Spleen (tissue), 11 donors: ENCODE results near the gene HEATR1. TPM values are rescaled to one million over a fixed set of nuclear protein-coding genes. Genes with fewer than 3 reads are reported as not detected.

ENCODE experiments used
- DNase-seq: peaks from one replicate; pipeline ENCODE4 v3.0.0-alpha.2; 2020
- H3K27ac ChIP-seq, 8 donors: fragments of 200-600 bp; sonication (generic) in 7 of 8; 1 replicate in 4 of 8; 2 replicates in 4 of 8; pipeline versions ENCODE4 v1.5.0 to v1.8.0; 2016 to 2021; ENCODE audit warnings: inconsistent platforms in 4 of 8, mild to moderate bottlenecking in 4 of 8, moderate library complexity in 1 of 8
- H3K27me3 ChIP-seq, 7 donors: fragments of 200-600 bp; sonication (generic) in 6 of 7; replicated peaks in 1 of 7; 1 replicate in 4 of 7; 2 replicates in 3 of 7; pipeline versions ENCODE4 v1.5.0 to v1.8.0; 2016 to 2021; ENCODE audit warnings: inconsistent platforms in 3 of 7, mild to moderate bottlenecking in 1 of 7
- H3K36me3 ChIP-seq, 6 donors: fragments of 200-600 bp; sonication (generic) in 5 of 6; 1 replicate in 4 of 6; 2 replicates in 2 of 6; pipeline versions ENCODE4 v1.5.0 to v1.8.0; 2016 to 2021; ENCODE audit warnings: inconsistent platforms in 2 of 6
- H3K4me1 ChIP-seq, 6 donors: fragments of 200-600 bp; sonication (generic) in 5 of 6; 1 replicate in 3 of 6; 2 replicates in 3 of 6; pipeline versions ENCODE4 v1.5.0 to v1.8.0; 2016 to 2021; ENCODE audit warnings: inconsistent platforms in 3 of 6
- H3K4me3 ChIP-seq, 8 donors: fragments of 200-600 bp; sonication (generic) in 7 of 8; 1 replicate in 4 of 8; 2 replicates in 4 of 8; pipeline versions ENCODE4 v1.5.0 to v1.8.0; 2016 to 2021; ENCODE audit warnings: inconsistent platforms in 4 of 8, mild to moderate bottlenecking in 4 of 8, moderate library complexity in 2 of 8
- H3K9me3 ChIP-seq, 8 donors: fragments of 200-600 bp; sonication (generic) in 7 of 8; 1 replicate in 4 of 8; 2 replicates in 4 of 8; pipeline versions ENCODE4 v1.5.0 to v1.8.0; 2016 to 2021; ENCODE audit warnings: inconsistent platforms in 4 of 8
- CTCF ChIP-seq, 11 experiments: fragments of 200-600 bp in 7 of 11; fragments of 450-650 bp in 4 of 11; sonication (generic) in 4 of 11; IDR thresholded peaks in 8 of 11; conservative IDR thresholded peaks in 3 of 11; 1 replicate in 7 of 11; 2 replicates in 4 of 11; pipeline versions ENCODE4 v1.4.0 to v1.8.0; 2016 to 2021; ENCODE audit warnings: antibody characterized with exemption in 11 of 11, inconsistent platforms in 4 of 11, mild to moderate bottlenecking in 1 of 11
- POLR2A ChIP-seq, 3 donors: fragments of 450-650 bp; IDR thresholded peaks; one replicate each; pipeline ENCODE4 v1.5.1; 2017; ENCODE audit warnings: antibody characterized with exemption in 3 of 3, mild to moderate bottlenecking in 1 of 3
- POLR2AphosphoS5 ChIP-seq, 3 donors: sonication (generic); formaldehyde crosslinking; IDR thresholded peaks; one replicate each; pipeline ENCODE4 v1.5.1; 2017; ENCODE audit warnings: antibody characterized with exemption in 3 of 3
- WGBS, 5 donors: extraction: QIAGEN DNeasy Blood & Tissue Kit in 3 of 5; methylation state at CpG; one replicate each; pipeline versions ENCODE4 v1.1.5 to v1.1.7; 2013 to 2018; 5-methylcytosine and 5-hydroxymethylcytosine counted together
- intact Hi-C: fragments of 100-400 bp; cut with DNase I; formaldehyde crosslinking; loops from one replicate; pipeline ENCODE4 v1.15.0; 2023; ENCODE audit warnings: low total_unique reads
- polyA plus RNA-seq, 3 donors: library from polyadenylated mRNA; stranded (reverse); fragments of 200-250 nt; gene quantifications; one replicate each; pipeline ENCODE4 v1.2.1, GENCODE V29; 2013
- total RNA-seq, 7 donors: library from RNA; depleted of rRNA in 3 of 7; stranded (reverse); fragments of >200 nt in 3 of 7; fragmentation: NEBNext Ultra II Directional in 4 of 7; extraction: Animal tissue kit (Norgen Biotek cat#: 25700) in 4 of 7; gene quantifications; one replicate each; pipeline versions ENCODE4 v1.1.0 to v1.2.1, GENCODE V29; 2016 to 2021
- donor health status: healthy with polysubstance abuse.
- donor health status: DM: no; HTN: no; CAD: no; lungs with moderate emphysema.
- donor health status: DM: no; HTN: no; CAD: no.
- donor health status: Bipolar disorder and iron deficiency.
- donor health status: healthy.
- donor health status: DM: no; HTN: no; CAD: no.
- donor health status: DM: yes; HTN: yes; CAD: no.

The HEATR1 gene
- total and polyA plus RNA-seq, 10 donors, result 5.0 to 51.4 (median 34.6) TPM

- intact Hi-C loops, result no loop called here
- 80 to 88% (median 84%) methylated on average over 8 of the region's 8 CpGs for WGBS, 5 donors
- no peak overlapping the region for H3K4me3 ChIP-seq
- no peaks in the 10 kb centered on the region for H3K27me3 ChIP-seq
- H3K36me3 ChIP-seq, result peaks cover 7 to 100% (median 97%) of the 10 kb centered on the region in 6 donors
- no peak for DNase-seq
- no peak overlapping the region for H3K27ac ChIP-seq
- H3K9me3 ChIP-seq, result no peaks in the 10 kb centered on the region
- H3K4me1 ChIP-seq, result peaks cover 0 to 11% (median 0%) of the 10 kb centered on the region in 6 donors
- no peak for TF ChIP-seq CTCF (IDR thresholded peaks at IDR 0.05 in 8 of 11, conservative IDR thresholded peaks at IDR 0.05 in 3 of 11)
- TF ChIP-seq POLR2AphosphoS5 (IDR thresholded peaks at IDR 0.05), result no peak
- TF ChIP-seq POLR2A (IDR thresholded peaks at IDR 0.05), result no peak
These were observed 50.9 kb downstream of the HEATR1 start for GRCh38 chr1:236553370-236553769.

- Histone ChIP-seq H3K9me3 (no peaks in the 10 kb centered on the region), H3K4me3 (no peak overlapping the region), H3K4me1 (peaks cover 0 to 6% (median 0%) of the 10 kb centered on the region in 6 donors), H3K27ac (no peak overlapping the region), H3K27me3 (no peaks in the 10 kb centered on the region), H3K36me3 (peaks cover 9 to 100% (median 97%) of the 10 kb centered on the region in 6 donors)
- intact Hi-C loops, result no loop called here
- no peak for DNase-seq
- 29 to 47% (median 36%) methylated on average over 1 of the region's 1 CpG for WGBS, 5 donors
- no peak for TF ChIP-seq CTCF (IDR thresholded peaks at IDR 0.05 in 8 of 11, conservative IDR thresholded peaks at IDR 0.05 in 3 of 11)
- TF ChIP-seq POLR2AphosphoS5 (IDR thresholded peaks at IDR 0.05), result no peak
- TF ChIP-seq POLR2A (IDR thresholded peaks at IDR 0.05), result no peak
These were observed 51.4 kb downstream of the HEATR1 start for GRCh38 chr1:236552901-236553300.

GRCh38 chr1:236552096-236552495, 52.2 kb downstream of the HEATR1 start:
- H3K27ac ChIP-seq, result no peak overlapping the region
- WGBS, 5 donors, result 81 to 90% (median 89%) methylated on average over 6 of the region's 6 CpGs
- no peak for DNase-seq
- H3K4me1 ChIP-seq, result no peaks in the 10 kb centered on the region
- intact Hi-C loops, result no loop called here
- peaks cover 9 to 100% (median 96%) of the 10 kb centered on the region in 6 donors for H3K36me3 ChIP-seq
- no peaks in the 10 kb centered on the region for H3K9me3 ChIP-seq
- H3K4me3 ChIP-seq, result no peak overlapping the region
- no peaks in the 10 kb centered on the region for H3K27me3 ChIP-seq
- TF ChIP-seq CTCF (IDR thresholded peaks at IDR 0.05 in 8 of 11, conservative IDR thresholded peaks at IDR 0.05 in 3 of 11) (no peak), POLR2A (IDR thresholded peaks at IDR 0.05) (no peak), POLR2AphosphoS5 (IDR thresholded peaks at IDR 0.05) (no peak)

GRCh38 chr1:236550961-236551851, 53.1 kb downstream of the HEATR1 start:
- peaks cover 9 to 100% (median 95%) of the 10 kb centered on the region in 6 donors for H3K36me3 ChIP-seq
- no peak overlapping the region for H3K27ac ChIP-seq
- H3K9me3 ChIP-seq, result no peaks in the 10 kb centered on the region
- no peak overlapping the region for H3K4me3 ChIP-seq
- H3K4me1 ChIP-seq, result peaks cover 0 to 2% (median under 1%) of the 10 kb centered on the region in 6 donors
- no peak for DNase-seq
- WGBS, 5 donors, result 86 to 89% (median 87%) methylated on average over 13 of the region's 13 CpGs
- no peaks in the 10 kb centered on the region for H3K27me3 ChIP-seq
- TF ChIP-seq POLR2AphosphoS5 (IDR thresholded peaks at IDR 0.05), result no peak
- TF ChIP-seq POLR2A (IDR thresholded peaks at IDR 0.05), result no peak
- no peak for TF ChIP-seq CTCF (IDR thresholded peaks at IDR 0.05 in 8 of 11, conservative IDR thresholded peaks at IDR 0.05 in 3 of 11)
- intact Hi-C loops, result no loop called here
